ENCODE measurements around the gene TESPA1. TPM values are rescaled to one million over a fixed set of nuclear protein-coding genes. Genes with fewer than 3 reads are reported as not detected.

Gene TESPA1
- total and polyA plus RNA-seq, 2 of the 8 experiments (the other 6 are each of a cell fraction or from before 2014, with no cell fraction given) = not detected

- TF ChIP-seq CHD1 (IDR thresholded peaks at IDR 0.05; ENCODE audit: low read depth, low read length) (no peak), JUN (IDR thresholded peaks at IDR 0.05; ENCODE audit: low read depth, low read length) (no peak), HDAC2 (IDR thresholded peaks at IDR 0.05; ENCODE audit: borderline replicate concordance in 1 of 2, low read depth in 2 of 2, low read length in 2 of 2) (no peak), PHF8 (conservative IDR thresholded peaks at IDR 0.05; ENCODE audit: low read depth, low read length) (no peak), BCL11A (IDR thresholded peaks at IDR 0.05; ENCODE audit: low read depth in 2 of 2, low read length in 2 of 2) (no peak)
- TF ChIP-seq, protein P1, sequence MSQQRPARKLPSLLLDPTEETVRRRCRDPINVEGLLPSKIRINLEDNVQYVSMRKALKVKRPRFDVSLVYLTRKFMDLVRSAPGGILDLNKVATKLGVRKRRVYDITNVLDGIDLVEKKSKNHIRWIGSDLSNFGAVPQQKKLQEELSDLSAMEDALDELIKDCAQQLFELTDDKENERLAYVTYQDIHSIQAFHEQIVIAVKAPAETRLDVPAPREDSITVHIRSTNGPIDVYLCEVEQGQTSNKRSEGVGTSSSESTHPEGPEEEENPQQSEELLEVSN (IDR thresholded peaks at IDR 0.05) = no peak
Observed at GRCh38 chr12:55034218-55034617, 49.7 kb upstream of the TESPA1 start (continued).
